Mononuclear cell (primary cell): ENCODE measurements around the gene PI16. TPM values are rescaled to one million over a fixed set of nuclear protein-coding genes. Genes with fewer than 3 reads are reported as not detected.
A peak's percentile ranks its signal among the peaks of the same experiment; 100 is the strongest.
"Not testable (repeated sequence)": the region's sequence is repeated elsewhere in the genome, so short reads cannot be mapped to it uniquely, and the experiment has no call there.

Source experiments
- H3K27me3 ChIP-seq: 2 replicates; pipeline ENCODE4 v1.6.0; 2011; ENCODE audit warnings: low read length, control low read depth; ENCODE audit not compliant: insufficient read depth
- H3K4me1 ChIP-seq: 2 replicates; pipeline ENCODE4 v1.5.1; 2011; ENCODE audit warnings: mild to moderate bottlenecking, low read length, control low read depth; ENCODE audit not compliant: insufficient read depth
- H3K4me3 ChIP-seq: 2 replicates; pipeline ENCODE4 v1.5.1; 2011; ENCODE audit warnings: mild to moderate bottlenecking, low read length, moderate library complexity
- H3K9me3 ChIP-seq: 2 replicates; pipeline ENCODE4 v1.5.1; 2011; ENCODE audit warnings: low read depth, mild to moderate bottlenecking, control low read depth, low read length
- total RNA-seq: library from RNA; depleted of rRNA; stranded (reverse); fragments of >200 nt; gene quantifications from one replicate; pipeline ENCODE4 v1.2.3, GENCODE V29; 2012

PI16 gene
- total RNA-seq, 1 donor = 3.6 TPM

DNA sequence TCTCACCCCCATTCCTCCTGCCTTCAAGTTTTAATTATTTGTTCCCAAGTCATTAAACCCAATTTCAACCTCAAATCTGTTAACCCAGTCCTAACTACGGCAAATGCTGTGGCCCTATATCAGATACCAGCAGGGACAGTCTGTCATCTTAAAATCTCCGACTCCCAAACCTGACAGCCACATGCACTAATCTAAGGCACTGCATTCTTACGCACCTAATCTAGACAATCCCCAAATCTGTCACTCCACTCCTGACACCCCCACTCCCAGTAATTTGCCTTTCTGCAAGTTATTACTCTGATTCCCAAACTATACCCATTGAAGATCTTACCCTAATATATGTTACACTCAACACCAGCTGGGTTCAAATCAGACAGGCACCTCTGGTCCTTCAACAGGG lies 29.0 kb downstream of the PI16 start:
- Histone ChIP-seq H3K4me1 (peaks cover 43% of the 10 kb centered on the region), H3K4me3 (no peak overlapping the region), H3K9me3 (no peaks in the 10 kb centered on the region), H3K27me3 (no peaks in the 10 kb centered on the region)

DNA sequence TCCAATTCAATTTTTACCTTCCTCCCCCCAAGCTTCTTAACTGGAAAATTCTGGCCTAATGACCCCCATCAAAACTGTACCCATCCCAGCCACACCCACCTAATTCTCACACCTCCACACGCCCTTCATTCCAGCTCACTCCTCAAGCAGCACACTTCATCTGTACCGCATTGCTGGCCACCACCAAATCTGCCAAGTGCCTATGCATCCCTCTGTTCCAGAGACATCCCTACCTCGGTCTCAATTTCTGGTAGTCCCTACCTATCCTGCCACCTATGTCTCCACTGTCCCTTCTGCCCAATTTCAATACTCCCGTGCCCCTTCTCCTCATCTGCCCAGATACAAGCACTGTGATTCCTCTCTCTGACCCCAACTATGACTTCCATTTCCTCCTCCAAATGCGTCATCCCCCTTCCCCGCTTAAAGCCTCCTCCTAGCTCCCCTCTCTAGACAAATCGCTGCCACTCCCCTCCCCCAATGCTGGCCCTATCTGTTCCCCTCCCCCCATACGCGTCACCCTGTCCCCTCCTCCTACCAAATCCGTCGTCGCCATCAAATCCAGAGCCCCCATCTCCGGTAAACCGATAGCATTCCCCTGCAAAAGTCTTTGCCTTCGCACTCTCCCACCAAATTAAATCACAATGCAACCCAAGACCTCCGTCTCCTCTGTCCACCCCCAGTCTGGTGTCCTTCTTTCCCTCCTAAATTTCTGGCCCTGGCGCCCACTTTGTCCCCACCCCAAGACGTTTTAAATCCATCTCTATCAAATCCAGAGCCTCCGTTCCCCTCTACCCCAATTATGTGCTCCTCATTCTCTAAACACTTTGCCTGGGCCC lies 30.3 kb downstream of the PI16 start:
- peak overlapping the region; percentile 94 for H3K4me3 ChIP-seq
- H3K4me1 ChIP-seq = peaks cover 39% of the 10 kb centered on the region
- no peaks in the 10 kb centered on the region for H3K9me3 ChIP-seq
- no peaks in the 10 kb centered on the region for H3K27me3 ChIP-seq

GRCh38 chr6:36985417-36985807 lies 30.9 kb downstream of the PI16 start:
- Histone ChIP-seq H3K4me3 (peak overlapping the region; percentile 94), H3K27me3 (no peaks in the 10 kb centered on the region), H3K4me1 (peaks cover 39% of the 10 kb centered on the region), H3K9me3 (no peaks in the 10 kb centered on the region)

DNA sequence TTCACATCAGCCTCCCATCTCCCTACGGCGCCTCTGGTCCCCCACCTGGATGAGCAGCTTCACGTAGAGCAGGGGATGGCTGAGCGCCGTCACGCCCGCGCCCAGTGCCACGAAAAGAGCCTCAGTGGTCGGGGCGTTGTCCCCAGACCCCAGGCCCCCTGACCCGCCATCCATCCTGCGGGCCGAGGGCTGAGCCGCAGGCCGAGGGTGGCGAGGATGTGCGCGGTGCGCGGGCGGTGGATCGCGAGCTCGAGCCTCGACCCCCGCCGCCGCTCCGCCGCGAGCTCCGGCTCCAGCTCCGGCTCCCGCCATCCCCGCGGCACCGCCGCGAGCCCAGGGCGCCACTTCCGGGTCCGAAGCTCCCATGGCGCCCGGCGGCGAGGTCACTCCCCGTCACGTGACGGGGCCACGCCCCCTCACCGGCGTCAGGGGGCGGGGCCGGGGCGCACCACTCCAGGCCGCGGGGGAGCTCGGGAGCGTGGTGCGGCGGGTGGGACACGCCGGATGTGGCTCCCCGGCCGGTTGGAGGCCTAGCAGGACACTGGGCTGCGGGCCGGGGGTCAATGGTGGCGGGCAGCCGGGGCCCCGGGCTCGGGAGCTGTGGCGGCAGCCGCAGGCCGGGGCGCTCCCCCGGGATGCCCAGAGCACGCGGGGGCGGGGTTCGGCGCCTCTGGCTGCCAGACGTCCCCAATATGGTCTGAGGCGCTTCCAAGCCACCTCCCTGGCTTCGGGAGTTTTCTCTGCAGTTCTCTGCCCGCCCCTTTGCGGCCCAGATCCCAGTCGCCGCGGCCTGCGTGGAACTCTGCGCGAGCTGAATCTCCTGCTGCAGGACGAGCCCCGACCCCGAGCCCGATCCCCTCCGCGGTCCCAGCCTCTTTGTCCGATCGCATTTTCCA lies 31.5 kb downstream of the PI16 start, which contains the start of gene MTCH1:
Gene MTCH1, minus strand, starts transcription at position 389 of the 896 bp plus-strand sequence. Its CDS starts 23 bp downstream, at position 366.
- Histone ChIP-seq H3K9me3 (no peaks in the 10 kb centered on the region), H3K27me3 (no peaks in the 10 kb centered on the region), H3K4me1 (peaks cover 39% of the 10 kb centered on the region), H3K4me3 (peak within 1 kb of the TSS; percentile 94)

DNA sequence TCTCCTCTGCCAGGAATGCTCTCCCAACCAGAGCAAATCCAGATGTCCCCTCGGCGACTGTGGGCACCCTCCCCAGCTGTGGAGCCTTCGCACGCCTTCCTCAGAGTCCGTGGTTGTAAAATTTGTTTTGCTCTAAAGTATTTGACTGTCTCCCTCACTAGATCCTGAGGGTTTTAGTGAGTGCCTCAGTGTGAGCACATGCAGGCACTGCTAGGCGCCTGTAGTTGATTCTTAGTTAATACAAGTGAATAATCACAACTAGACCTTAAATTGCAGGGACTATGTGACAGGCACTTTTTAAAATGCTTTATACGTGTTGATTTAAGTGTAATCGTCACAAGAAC lies 32.1 kb downstream of the PI16 start:
- Histone ChIP-seq H3K9me3 (no peaks in the 10 kb centered on the region), H3K4me3 (peak overlapping the region; percentile 94), H3K27me3 (no peaks in the 10 kb centered on the region), H3K4me1 (peaks cover 39% of the 10 kb centered on the region)

DNA sequence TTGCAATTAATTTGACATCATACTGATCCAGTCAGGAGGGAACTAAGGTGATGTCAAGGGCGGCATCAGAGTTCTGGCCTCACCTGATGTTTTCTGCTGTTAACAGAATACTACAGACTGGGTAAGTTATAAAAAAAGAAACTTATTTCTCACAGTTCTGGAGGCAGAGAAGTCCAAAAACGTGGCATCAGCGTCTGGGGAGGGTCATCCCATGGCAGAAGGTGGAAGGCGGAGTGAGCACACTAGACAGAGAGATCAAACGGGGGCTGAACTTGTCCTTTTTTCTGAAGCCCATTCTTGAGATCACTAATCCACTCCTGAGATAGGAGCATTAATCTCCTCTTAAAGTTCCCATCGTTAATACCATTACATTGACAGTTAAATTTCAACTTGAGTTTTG lies 34.7 kb downstream of the PI16 start:
- H3K4me3 ChIP-seq = no peak overlapping the region
- H3K4me1 ChIP-seq = peaks cover 21% of the 10 kb centered on the region
- no peaks in the 10 kb centered on the region for H3K27me3 ChIP-seq
- H3K9me3 ChIP-seq = no peaks in the 10 kb centered on the region

DNA sequence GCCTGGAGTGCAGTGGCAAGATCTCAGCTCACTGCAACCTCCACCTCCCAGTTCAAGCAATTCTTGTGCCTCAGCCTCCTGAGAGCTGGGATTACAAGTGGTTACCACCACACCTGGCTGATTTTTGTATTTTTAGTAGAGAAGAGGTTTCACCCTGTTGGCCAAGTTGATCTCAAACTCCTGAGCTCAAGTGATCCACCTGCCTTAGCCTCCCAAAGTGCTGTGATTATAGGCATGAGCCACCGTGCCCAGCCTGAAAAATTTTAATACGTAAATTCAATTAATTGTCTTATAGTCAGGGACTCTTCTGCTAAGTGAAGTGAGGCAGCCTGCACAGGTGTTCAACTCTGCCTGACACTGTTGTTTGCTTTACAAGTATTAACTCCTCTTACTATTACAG lies 35.9 kb downstream of the PI16 start:
- H3K9me3 ChIP-seq, H3K27me3 ChIP-seq, H3K4me1 ChIP-seq, H3K4me3 ChIP-seq: not testable (repeated sequence)

DNA sequence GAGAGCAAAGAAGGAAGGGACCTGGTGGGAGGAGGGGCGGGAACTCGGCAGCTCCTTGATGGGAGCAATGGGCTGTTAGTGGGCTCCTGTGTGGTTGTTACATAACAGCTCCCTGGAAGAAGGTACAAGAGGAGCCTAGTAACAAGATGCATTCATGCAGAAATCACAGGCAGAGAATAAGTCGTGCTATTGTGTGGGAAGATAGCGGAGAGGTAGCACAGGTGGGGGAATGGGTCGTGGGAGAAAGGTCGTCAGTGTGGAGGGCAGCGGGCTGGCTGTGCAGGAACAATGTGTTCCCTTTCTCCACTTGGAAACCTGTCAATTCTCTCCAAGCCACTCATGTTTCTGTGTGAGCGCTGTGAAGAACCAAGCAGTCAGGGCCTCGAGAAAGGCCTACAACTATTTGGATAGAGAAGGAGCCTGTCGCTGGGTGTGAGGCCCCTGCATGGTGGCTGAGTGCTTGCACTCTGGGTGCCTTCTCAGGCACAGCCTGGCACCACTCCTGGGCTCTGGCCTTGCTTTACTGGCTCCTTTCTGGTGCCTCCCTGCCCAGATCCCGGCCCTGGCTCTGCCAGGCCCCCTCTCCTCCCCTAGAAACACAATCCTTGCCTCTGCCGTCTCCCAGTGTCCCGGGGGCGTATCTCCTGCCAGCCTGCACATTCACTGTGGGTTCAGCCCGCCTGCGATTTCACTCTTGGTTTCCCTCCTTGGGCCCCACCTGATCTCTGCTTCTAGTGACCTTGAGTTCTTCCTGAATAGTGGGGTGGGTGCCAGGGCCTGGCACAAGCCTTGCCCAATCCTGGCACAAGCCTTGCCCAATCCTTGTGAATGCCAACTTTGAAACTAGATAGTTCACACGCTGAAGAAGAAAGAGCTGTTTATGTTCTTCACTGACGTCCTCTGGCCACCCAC lies 43.5 kb downstream of the PI16 start:
- Histone ChIP-seq H3K27me3 (no peaks in the 10 kb centered on the region), H3K4me1 (peaks cover 6% of the 10 kb centered on the region), H3K4me3 (no peak overlapping the region), H3K9me3 (no peaks in the 10 kb centered on the region)

DNA sequence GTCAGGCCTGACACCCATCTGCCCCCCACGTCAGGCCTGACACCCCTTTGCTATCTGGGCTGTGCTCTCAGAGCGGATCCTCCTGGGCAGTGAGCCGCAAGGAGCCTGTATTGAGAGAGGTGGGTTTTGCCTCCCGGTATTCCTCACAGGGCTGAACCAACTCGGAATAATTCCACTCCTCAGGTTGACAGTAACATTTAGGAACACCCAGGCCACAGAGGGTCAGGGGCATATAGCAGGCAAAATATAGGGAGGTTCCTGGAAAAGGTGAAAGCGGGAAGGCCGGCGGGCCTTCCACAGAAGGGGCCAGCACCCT lies 44.1 kb downstream of the PI16 start:
- H3K4me3 ChIP-seq = no peak overlapping the region
- H3K27me3 ChIP-seq = no peaks in the 10 kb centered on the region
- H3K4me1 ChIP-seq = peaks cover 6% of the 10 kb centered on the region
- no peaks in the 10 kb centered on the region for H3K9me3 ChIP-seq

- H3K9me3 ChIP-seq = no peaks in the 10 kb centered on the region
- no peak overlapping the region for H3K4me3 ChIP-seq
- peaks cover 6% of the 10 kb centered on the region for H3K4me1 ChIP-seq
- H3K27me3 ChIP-seq = no peaks in the 10 kb centered on the region
These were observed 44.7 kb downstream of the PI16 start for GRCh38 chr6:36999061-36999750.

GRCh38 chr6:36999751-37000125 lies 45.2 kb downstream of the PI16 start:
- no peaks in the 10 kb centered on the region for H3K9me3 ChIP-seq
- H3K4me3 ChIP-seq = no peak overlapping the region
- peaks cover 8% of the 10 kb centered on the region for H3K4me1 ChIP-seq
- no peaks in the 10 kb centered on the region for H3K27me3 ChIP-seq

- Histone ChIP-seq H3K9me3 (no peaks in the 10 kb centered on the region), H3K4me3 (no peak overlapping the region), H3K4me1 (peaks cover 50% of the 10 kb centered on the region), H3K27me3 (no peaks in the 10 kb centered on the region)
These were observed 49.8 kb downstream of the PI16 start for GRCh38 chr6:37004044-37004980.

- peak within 1 kb of the TSS; percentile 56 for H3K4me3 ChIP-seq
- H3K9me3 ChIP-seq = no peaks in the 10 kb centered on the region
- H3K4me1 ChIP-seq = peaks cover 60% of the 10 kb centered on the region
- H3K27me3 ChIP-seq = no peaks in the 10 kb centered on the region
These were observed 50.7 kb downstream of the PI16 start, which contains the start of gene FGD2 for GRCh38 chr6:37005061-37005810. FGD2 (plus strand) TSS chr6:37005655; CDS start chr6:37005818, 163 bp downstream.
